Neural cell (in vitro differentiated cells): Measurements from ENCODE around the gene ZBTB7C.

Experiments
- CTCF ChIP-seq: fragments of 450-650 bp; IDR thresholded peaks from 2 replicates; pipeline ENCODE4 v1.5.1; 2014; ENCODE audit warnings: antibody characterized with exemption, mild to moderate bottlenecking, moderate library complexity; ENCODE audit not compliant: poor library complexity, severe bottlenecking
- EP300 ChIP-seq: fragments of 450-650 bp; conservative IDR thresholded peaks from 2 replicates; pipeline ENCODE4 v1.6.1; 2014; ENCODE audit warnings: antibody characterized with exemption, mild to moderate bottlenecking, moderate library complexity; ENCODE audit not compliant: poor library complexity, severe bottlenecking
- EZH2 ChIP-seq: fragments of 200-600, 300-800 bp; shearing (Covaris generic), sonication (generic); IDR thresholded peaks from 2 replicates; pipeline ENCODE4 v1.6.1; 2014; ENCODE audit warnings: antibody characterized with exemption, low read length, borderline replicate concordance, mild to moderate bottlenecking; ENCODE audit not compliant: insufficient read depth, poor library complexity, severe bottlenecking
- MXI1 ChIP-seq: fragments of 450-650 bp; conservative IDR thresholded peaks from 2 replicates; pipeline ENCODE4 v1.6.1; 2014; ENCODE audit warnings: antibody characterized with exemption, mild to moderate bottlenecking; ENCODE audit not compliant: poor library complexity, severe bottlenecking
- POLR2AphosphoS5 ChIP-seq: IDR thresholded peaks from 2 replicates; pipeline ENCODE4 v1.6.1; 2012
- RAD21 ChIP-seq: fragments of 450-650 bp; conservative IDR thresholded peaks from 2 replicates; pipeline ENCODE4 v1.6.1; 2014; ENCODE audit warnings: antibody characterized with exemption, mild to moderate bottlenecking, moderate library complexity
- REST ChIP-seq: IDR thresholded peaks from 2 replicates; pipeline ENCODE4 v1.6.1; 2012; ENCODE audit warnings: borderline replicate concordance
- SMC3 ChIP-seq: fragments of 450-650 bp; conservative IDR thresholded peaks from 2 replicates; pipeline ENCODE4 v1.6.1; 2014; ENCODE audit warnings: antibody characterized with exemption, mild to moderate bottlenecking, moderate library complexity; ENCODE audit not compliant: poor library complexity
- TAF1 ChIP-seq: IDR thresholded peaks from 2 replicates; pipeline ENCODE4 v1.6.1; 2012; ENCODE audit warnings: low read depth

- TF ChIP-seq RAD21 (no peak), CTCF (no peak), EZH2 (no peak), POLR2AphosphoS5 (no peak), REST (no peak), TAF1 (no peak), SMC3 (no peak), EP300 (no peak), MXI1 (no peak)
Observed at GRCh38 chr18:48126240-48126639, 282.9 kb downstream of the ZBTB7C start.
